KMS-11 (cell line): ENCODE data around the gene GALNT17.
A peak's percentile ranks its signal among the peaks of the same experiment; 100 is the strongest.

Experiments
- H2AFZ ChIP-seq: fragments of 200-600 bp; sonication (generic); 2 replicates; pipeline ENCODE4 v1.6.1; 2016; ENCODE audit warnings: antibody characterized with exemption, mixed run types, low read depth
- H3K27ac ChIP-seq: fragments of 200-600 bp; sonication (generic); 2 replicates; pipeline ENCODE4 v1.6.1; 2016; ENCODE audit warnings: mild to moderate bottlenecking, mixed run types
- H3K27me3 ChIP-seq: fragments of 200-600 bp; sonication (generic); 2 replicates; pipeline ENCODE4 v1.6.1; 2017; ENCODE audit warnings: mild to moderate bottlenecking, low read depth, mixed run types, moderate library complexity; ENCODE audit not compliant: insufficient read depth
- H3K36me3 ChIP-seq: fragments of 200-600 bp; sonication (generic); 2 replicates; pipeline ENCODE4 v1.6.1; 2017; ENCODE audit warnings: mild to moderate bottlenecking, mixed run types; ENCODE audit not compliant: insufficient read depth
- H3K4me1 ChIP-seq: fragments of 200-600 bp; sonication (generic); 2 replicates; pipeline ENCODE4 v1.6.1; 2016; ENCODE audit warnings: mild to moderate bottlenecking, low read depth, mixed run types; ENCODE audit not compliant: poor library complexity, severe bottlenecking
- H3K4me2 ChIP-seq: fragments of 200-600 bp; sonication (generic); 2 replicates; pipeline ENCODE4 v1.7.0; 2016; ENCODE audit warnings: mild to moderate bottlenecking, mixed run types
- H3K4me3 ChIP-seq: fragments of 200-600 bp; sonication (generic); IDR thresholded peaks from 2 replicates; pipeline ENCODE4 v1.6.1; 2017; ENCODE audit warnings: low read depth, low read length, mixed read lengths; ENCODE audit not compliant: insufficient read depth
- H3K79me2 ChIP-seq: fragments of 200-600 bp; sonication (generic); 2 replicates; pipeline ENCODE4 v1.6.1; 2016; ENCODE audit warnings: low read depth, mixed run types; ENCODE audit not compliant: insufficient read depth
- H3K9ac ChIP-seq: fragments of 200-600 bp; sonication (generic); 2 replicates; pipeline ENCODE4 v1.6.1; 2016; ENCODE audit warnings: mild to moderate bottlenecking, mixed run types
- H4K20me1 ChIP-seq: fragments of 200-600 bp; sonication (generic); 2 replicates; pipeline ENCODE4 v1.6.1; 2016; ENCODE audit warnings: mild to moderate bottlenecking, mixed run types; ENCODE audit not compliant: insufficient read depth
- CTCF ChIP-seq: fragments of 200-600 bp; sonication (generic); conservative IDR thresholded peaks from 2 replicates; pipeline ENCODE4 v1.6.1; 2017; ENCODE audit warnings: low read depth, mild to moderate bottlenecking, antibody characterized with exemption, low read length, moderate library complexity, mixed read lengths

The GALNT17 gene

GRCh38 chr7:71750290-71750689, 618.3 kb downstream of the GALNT17 start:
- no peaks in the 10 kb centered on the region for H3K27me3 ChIP-seq
- H3K27ac ChIP-seq: no peak overlapping the region
- H3K36me3 ChIP-seq: no peaks in the 10 kb centered on the region
- no peak for TF ChIP-seq CTCF
- H2AFZ ChIP-seq: no peak overlapping the region
- H3K4me3 ChIP-seq: no peak overlapping the region
- peaks cover 8% of the 10 kb centered on the region for H3K4me1 ChIP-seq
- H4K20me1 ChIP-seq: no peaks in the 10 kb centered on the region
- no peak overlapping the region for H3K9ac ChIP-seq
- H3K79me2 ChIP-seq: no peaks in the 10 kb centered on the region
- H3K4me2 ChIP-seq: no peak overlapping the region

GRCh38 chr7:71752171-71752935, 620.4 kb downstream of the GALNT17 start:
- peak; percentile 66 for TF ChIP-seq CTCF
- Histone ChIP-seq H3K4me3 (no peak overlapping the region), H4K20me1 (no peaks in the 10 kb centered on the region), H3K27ac (no peak overlapping the region), H3K4me1 (no peaks in the 10 kb centered on the region), H2AFZ (peak overlapping the region; percentile 41), H3K36me3 (no peaks in the 10 kb centered on the region), H3K9ac (no peak overlapping the region), H3K27me3 (no peaks in the 10 kb centered on the region), H3K79me2 (no peaks in the 10 kb centered on the region), H3K4me2 (peak overlapping the region; percentile 16; the same call in 1 of the 2 replicates)

- Histone ChIP-seq H3K4me2 (no peak overlapping the region), H3K4me1 (no peaks in the 10 kb centered on the region), H3K79me2 (no peaks in the 10 kb centered on the region), H2AFZ (no peak overlapping the region; the same call in 1 of the 2 replicates), H3K27me3 (no peaks in the 10 kb centered on the region), H3K36me3 (no peaks in the 10 kb centered on the region), H3K27ac (no peak overlapping the region), H4K20me1 (no peaks in the 10 kb centered on the region), H3K4me3 (no peak overlapping the region), H3K9ac (no peak overlapping the region)
- TF ChIP-seq CTCF: no peak
Measured at GRCh38 chr7:71753236-71753635, 621.3 kb downstream of the GALNT17 start.

- no peak for TF ChIP-seq CTCF
Measured at GRCh38 chr7:71753956-71754664, 622.2 kb downstream of the GALNT17 start.

More at GRCh38 chr7:71753956-71754664, 622.2 kb downstream of the GALNT17 start:
- H3K27ac ChIP-seq: no peak overlapping the region
- H3K4me1 ChIP-seq: no peaks in the 10 kb centered on the region
- H3K79me2 ChIP-seq: no peaks in the 10 kb centered on the region
- H3K9ac ChIP-seq: no peak overlapping the region
- no peak overlapping the region for H2AFZ ChIP-seq
- H3K27me3 ChIP-seq: no peaks in the 10 kb centered on the region
- no peak overlapping the region for H3K4me3 ChIP-seq
- no peaks in the 10 kb centered on the region for H3K36me3 ChIP-seq
- no peak overlapping the region for H3K4me2 ChIP-seq
- H4K20me1 ChIP-seq: no peaks in the 10 kb centered on the region
